Large intestine (tissue), 3 donors: ENCODE data around the gene USP54. TPM values are rescaled to one million over a fixed set of nuclear protein-coding genes. Genes with fewer than 3 reads are reported as not detected.

Experiments
- DNase-seq, 2 donors: peaks; one replicate each; pipeline versions ENCODE4 v3.0.0 to v3.0.0-alpha.2; 2013
- H3K27ac ChIP-seq: one replicate; pipeline ENCODE4 v1.5.1; 2013; ENCODE audit warnings: low read length
- H3K27me3 ChIP-seq: 2 replicates; pipeline ENCODE4 v1.6.1; 2013; ENCODE audit warnings: low read length; ENCODE audit not compliant: control insufficient read depth, insufficient read depth
- H3K36me3 ChIP-seq: 2 replicates; pipeline ENCODE4 v1.6.1; 2013; ENCODE audit warnings: low read length; ENCODE audit not compliant: control insufficient read depth, insufficient read depth
- H3K4me1 ChIP-seq: one replicate; pipeline ENCODE4 v1.6.1; 2013; ENCODE audit warnings: low read length; ENCODE audit not compliant: control insufficient read depth, insufficient read depth
- H3K4me3 ChIP-seq: one replicate; pipeline ENCODE4 v1.5.1; 2013; ENCODE audit warnings: low read length
- H3K9me3 ChIP-seq: one replicate; pipeline ENCODE4 v1.6.1; 2013; ENCODE audit warnings: mild to moderate bottlenecking, low read depth, low read length, moderate library complexity; ENCODE audit not compliant: control insufficient read depth
- WGBS: methylation state at CpG from one replicate; pipeline ENCODE4 v1.1.5; 2013; ENCODE audit warnings: low lambda C conversion rate; ENCODE audit not compliant: insufficient coverage; 5-methylcytosine and 5-hydroxymethylcytosine counted together
- polyA plus RNA-seq: library from polyadenylated mRNA; unstranded; fragments of 120-200 nt; gene quantifications from one replicate; pipeline ENCODE4 v1.2.1, GENCODE V29; 2013

USP54 gene
- polyA plus RNA-seq, 1 donor: 39.0 TPM

- Histone ChIP-seq H3K27ac (no peak overlapping the region), H3K4me1 (no peaks in the 10 kb centered on the region), H3K27me3 (no peaks in the 10 kb centered on the region), H3K4me3 (no peak overlapping the region), H3K36me3 (peaks cover 21% of the 10 kb centered on the region), H3K9me3 (no peaks in the 10 kb centered on the region)
- DNase-seq: no peak
Measured at GRCh38 chr10:73506074-73506473, 85.1 kb downstream of the USP54 start.

- peaks cover 43% of the 10 kb centered on the region for H3K36me3 ChIP-seq
- no peak overlapping the region for H3K27ac ChIP-seq
- no peaks in the 10 kb centered on the region for H3K27me3 ChIP-seq
- no peak for DNase-seq
- H3K9me3 ChIP-seq: no peaks in the 10 kb centered on the region
- H3K4me1 ChIP-seq: peaks cover 7% of the 10 kb centered on the region
- no peak overlapping the region for H3K4me3 ChIP-seq
- 80% methylated on average over 1 of the region's 1 CpG for WGBS
Measured at GRCh38 chr10:73503037-73503436, 88.1 kb downstream of the USP54 start.

GRCh38 chr10:73501651-73502050, 89.5 kb downstream of the USP54 start:
- Histone ChIP-seq H3K27me3 (no peaks in the 10 kb centered on the region), H3K36me3 (peaks cover 45% of the 10 kb centered on the region), H3K27ac (no peak overlapping the region), H3K9me3 (no peaks in the 10 kb centered on the region), H3K4me1 (peaks cover 8% of the 10 kb centered on the region), H3K4me3 (no peak overlapping the region)
- no peak for DNase-seq

GRCh38 chr10:73497623-73498022, 93.5 kb downstream of the USP54 start:
- DNase-seq: no peak
- Histone ChIP-seq H3K36me3 (peaks cover 28% of the 10 kb centered on the region), H3K9me3 (no peaks in the 10 kb centered on the region), H3K4me1 (peaks cover 22% of the 10 kb centered on the region), H3K4me3 (no peak overlapping the region), H3K27me3 (no peaks in the 10 kb centered on the region), H3K27ac (no peak overlapping the region)
- 80% methylated on average over 1 of the region's 2 CpGs for WGBS

- Histone ChIP-seq H3K9me3 (no peaks in the 10 kb centered on the region), H3K4me1 (peaks cover 22% of the 10 kb centered on the region), H3K36me3 (peaks cover 24% of the 10 kb centered on the region), H3K27me3 (no peaks in the 10 kb centered on the region), H3K27ac (peak within 1 kb of the TSS; percentile 100), H3K4me3 (peak within 1 kb of the TSS; percentile 99)
- peak; percentile 94 to 98 for DNase-seq
- 42% methylated on average over 2 of the region's 28 CpGs for WGBS
Measured at GRCh38 chr10:73495884-73496674, 95.1 kb downstream of the USP54 start, which contains the start of gene PPP3CB. Gene PPP3CB, minus strand, starts transcription at chr10:73496024. Its CDS starts 135 bp downstream, at chr10:73495889.

- Histone ChIP-seq H3K36me3 (peaks cover 19% of the 10 kb centered on the region), H3K4me3 (peak overlapping the region; percentile 99), H3K9me3 (no peaks in the 10 kb centered on the region), H3K27me3 (no peaks in the 10 kb centered on the region), H3K4me1 (peaks cover 22% of the 10 kb centered on the region), H3K27ac (peak overlapping the region; percentile 100)
- peak; percentile 87 to 93 for DNase-seq
- no CpG with 5 or more reads among the region's 55 CpGs for WGBS
Measured at GRCh38 chr10:73495226-73495883, 95.8 kb downstream of the USP54 start.

GRCh38 chr10:73494877-73495225, 96.3 kb downstream of the USP54 start:
- Histone ChIP-seq H3K36me3 (peaks cover 14% of the 10 kb centered on the region), H3K9me3 (no peaks in the 10 kb centered on the region), H3K4me3 (peak overlapping the region; percentile 99), H3K4me1 (peaks cover 22% of the 10 kb centered on the region), H3K27ac (peak overlapping the region; percentile 100), H3K27me3 (no peaks in the 10 kb centered on the region)
- DNase-seq: no peak
- 0% methylated on average over 1 of the region's 2 CpGs for WGBS

GRCh38 chr10:73494213-73494612, 96.9 kb downstream of the USP54 start:
- Histone ChIP-seq H3K4me1 (peaks cover 19% of the 10 kb centered on the region), H3K27me3 (no peaks in the 10 kb centered on the region), H3K36me3 (peaks cover 7% of the 10 kb centered on the region), H3K27ac (no peak overlapping the region), H3K9me3 (no peaks in the 10 kb centered on the region), H3K4me3 (no peak overlapping the region)
- no peak for DNase-seq
- WGBS: 100% methylated on average over 1 of the region's 15 CpGs

GRCh38 chr10:73493781-73494180, 97.4 kb downstream of the USP54 start:
- Histone ChIP-seq H3K27me3 (no peaks in the 10 kb centered on the region), H3K4me1 (peaks cover 16% of the 10 kb centered on the region), H3K9me3 (no peaks in the 10 kb centered on the region), H3K36me3 (peaks cover 3% of the 10 kb centered on the region), H3K27ac (no peak overlapping the region), H3K4me3 (no peak overlapping the region)
- WGBS: 100% methylated on average over 1 of the region's 2 CpGs
- DNase-seq: no peak

- 100% methylated on average over 2 of the region's 4 CpGs for WGBS
- no peak for DNase-seq
- no peaks in the 10 kb centered on the region for H3K4me1 ChIP-seq
- peaks cover 8% of the 10 kb centered on the region for H3K36me3 ChIP-seq
- H3K27me3 ChIP-seq: no peaks in the 10 kb centered on the region
- H3K4me3 ChIP-seq: no peak overlapping the region
- H3K27ac ChIP-seq: no peak overlapping the region
- H3K9me3 ChIP-seq: no peaks in the 10 kb centered on the region
Measured at GRCh38 chr10:73486601-73487000, 104.5 kb downstream of the USP54 start.

GRCh38 chr10:73485320-73485719, 105.8 kb downstream of the USP54 start:
- Histone ChIP-seq H3K36me3 (peaks cover 8% of the 10 kb centered on the region), H3K9me3 (no peaks in the 10 kb centered on the region), H3K4me3 (no peak overlapping the region), H3K27me3 (no peaks in the 10 kb centered on the region), H3K4me1 (no peaks in the 10 kb centered on the region), H3K27ac (no peak overlapping the region)
- no CpG with 5 or more reads among the region's 1 CpG for WGBS
- no peak for DNase-seq
